Cardiac muscle cell (in vitro differentiated cells and primary cell): Measurements from ENCODE around the gene THSD1. TPM values are rescaled to one million over a fixed set of nuclear protein-coding genes. Genes with fewer than 3 reads are reported as not detected.
"Not testable (repeated sequence)": the region's sequence is repeated elsewhere in the genome, so short reads cannot be mapped to it uniquely, and the experiment has no call there.

Experiments used
- DNase-seq, 2 donors: peaks; one replicate each; pipeline versions ENCODE4 v3.0.0 to v3.0.0-alpha.2; 2010 to 2017; ENCODE audit warnings: low read depth in 1 of 2, low spot score in 1 of 2
- H3K27ac ChIP-seq: fragments of 200-600 bp; sonication (generic); 2 replicates; pipeline ENCODE4 v1.5.1; 2016
- H3K27me3 ChIP-seq: fragments of 200-600 bp; sonication (generic); 2 replicates; pipeline ENCODE4 v1.6.0; 2016; ENCODE audit warnings: control low read depth
- H3K36me3 ChIP-seq: fragments of 200-600 bp; sonication (generic); 2 replicates; pipeline ENCODE4 v1.5.1; 2016; ENCODE audit warnings: control low read depth
- H3K4me1 ChIP-seq: fragments of 200-600 bp; sonication (generic); 2 replicates; pipeline ENCODE4 v1.8.1; 2017; ENCODE audit warnings: low read depth, mild to moderate bottlenecking, mixed run types
- H3K4me3 ChIP-seq: fragments of 200-600 bp; sonication (generic); 2 replicates; pipeline ENCODE4 v1.5.1; 2016; ENCODE audit warnings: mild to moderate bottlenecking
- H3K9me3 ChIP-seq: fragments of 200-600 bp; sonication (generic); 2 replicates; pipeline ENCODE4 v1.5.1; 2017; ENCODE audit warnings: low read depth, mild to moderate bottlenecking, control low read depth
- polyA plus RNA-seq: library from polyadenylated mRNA; unstranded; fragments of >200 nt; fragmentation: Nextera tagmentation; extraction: Ambion mirVana; gene quantifications from 2 replicates; pipeline ENCODE4 v1.2.1, GENCODE V29; 2016
- total RNA-seq: library from RNA; depleted of rRNA; stranded (reverse); fragments of >200 nt; gene quantifications from 2 replicates; pipeline ENCODE4 v1.2.3, GENCODE V29; 2016
- TF ChIP-seq, protein P1 (sequence below): IDR thresholded peaks from 2 replicates; pipeline ENCODE4 v1.5.1; 2012; ENCODE audit warnings: low read depth, mild to moderate bottlenecking, low read length

The THSD1 gene
- total and polyA plus RNA-seq, 2 experiments from 2014 or later: 0.66 TPM; not detected in 1

DNA sequence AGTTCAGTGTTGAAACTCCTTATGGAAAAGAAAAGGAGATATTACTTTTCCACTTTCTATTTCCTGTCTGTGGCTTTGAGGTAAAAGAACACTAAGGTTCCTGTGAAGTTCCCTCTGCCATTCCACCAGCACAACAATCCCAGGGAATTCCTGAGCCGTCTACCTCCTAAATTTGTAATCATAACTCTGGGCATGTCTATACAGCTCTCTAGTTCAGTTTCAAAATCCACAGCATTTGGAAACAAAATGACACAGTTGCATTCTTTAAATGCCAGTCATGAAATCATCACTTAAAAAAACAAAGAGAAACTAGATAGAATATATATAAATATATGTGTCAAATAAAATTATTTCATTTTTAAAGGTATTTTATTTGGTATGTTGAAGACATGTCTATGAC lies 9.0 kb upstream of the THSD1 start:
- H3K27ac ChIP-seq: peak overlapping the region; percentile 0
- no peaks in the 10 kb centered on the region for H3K27me3 ChIP-seq
- H3K4me1 ChIP-seq: peaks cover 11% of the 10 kb centered on the region
- DNase-seq: peak in 1 of 2 donors; percentile 61
- peaks cover 19% of the 10 kb centered on the region for H3K36me3 ChIP-seq
- TF ChIP-seq, protein P1, sequence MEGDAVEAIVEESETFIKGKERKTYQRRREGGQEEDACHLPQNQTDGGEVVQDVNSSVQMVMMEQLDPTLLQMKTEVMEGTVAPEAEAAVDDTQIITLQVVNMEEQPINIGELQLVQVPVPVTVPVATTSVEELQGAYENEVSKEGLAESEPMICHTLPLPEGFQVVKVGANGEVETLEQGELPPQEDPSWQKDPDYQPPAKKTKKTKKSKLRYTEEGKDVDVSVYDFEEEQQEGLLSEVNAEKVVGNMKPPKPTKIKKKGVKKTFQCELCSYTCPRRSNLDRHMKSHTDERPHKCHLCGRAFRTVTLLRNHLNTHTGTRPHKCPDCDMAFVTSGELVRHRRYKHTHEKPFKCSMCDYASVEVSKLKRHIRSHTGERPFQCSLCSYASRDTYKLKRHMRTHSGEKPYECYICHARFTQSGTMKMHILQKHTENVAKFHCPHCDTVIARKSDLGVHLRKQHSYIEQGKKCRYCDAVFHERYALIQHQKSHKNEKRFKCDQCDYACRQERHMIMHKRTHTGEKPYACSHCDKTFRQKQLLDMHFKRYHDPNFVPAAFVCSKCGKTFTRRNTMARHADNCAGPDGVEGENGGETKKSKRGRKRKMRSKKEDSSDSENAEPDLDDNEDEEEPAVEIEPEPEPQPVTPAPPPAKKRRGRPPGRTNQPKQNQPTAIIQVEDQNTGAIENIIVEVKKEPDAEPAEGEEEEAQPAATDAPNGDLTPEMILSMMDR: no peak
- H3K4me3 ChIP-seq: no peak overlapping the region
- H3K9me3 ChIP-seq: no peaks in the 10 kb centered on the region

DNA sequence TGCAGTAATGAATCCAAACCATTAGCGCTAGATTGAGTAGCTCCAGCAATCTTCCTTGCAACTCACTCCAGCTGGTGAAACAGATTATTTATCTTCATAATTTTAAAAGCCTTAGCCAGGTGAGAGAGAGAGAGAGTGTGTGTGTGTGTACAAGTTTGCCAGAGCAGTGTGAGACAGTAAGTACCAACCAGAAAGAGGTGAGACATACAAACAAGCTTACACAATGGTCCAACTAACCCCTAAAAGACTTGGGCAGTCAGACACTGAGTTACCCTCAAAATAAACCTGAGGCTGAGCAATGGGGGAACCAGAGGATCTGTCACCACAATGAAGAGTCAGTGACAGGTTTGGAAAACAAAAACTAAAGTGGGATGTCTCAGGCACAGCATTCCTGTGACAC lies 8.1 kb upstream of the THSD1 start:
- TF ChIP-seq, protein P1: no peak
- Histone ChIP-seq H3K4me1 (peaks cover 11% of the 10 kb centered on the region), H3K4me3 (no peak overlapping the region), H3K27me3 (no peaks in the 10 kb centered on the region), H3K9me3 (no peaks in the 10 kb centered on the region), H3K36me3 (peaks cover 19% of the 10 kb centered on the region), H3K27ac (peak overlapping the region; percentile 0)
- DNase-seq: no peak

DNA sequence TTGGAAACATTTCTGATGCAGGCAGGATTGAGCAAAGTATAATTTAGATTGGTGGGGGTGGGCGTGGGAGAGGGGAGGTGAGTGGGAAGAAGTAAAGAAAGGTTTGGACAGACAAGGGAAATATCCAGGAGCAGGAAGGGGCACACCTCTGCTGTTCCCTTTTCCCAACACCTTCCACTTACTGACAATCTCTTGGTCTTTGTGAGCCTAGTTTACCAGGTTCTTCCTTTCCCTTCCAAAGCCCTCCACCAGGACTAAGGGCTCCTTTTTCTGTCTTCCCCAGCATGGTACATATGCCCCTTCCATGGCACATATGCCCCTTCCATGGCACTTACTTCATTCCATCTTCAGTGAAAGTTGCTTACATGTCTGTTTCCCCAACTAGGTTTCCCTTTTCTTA lies 6.2 kb upstream of the THSD1 start:
- Histone ChIP-seq H3K9me3 (no peaks in the 10 kb centered on the region), H3K27ac (no peak overlapping the region), H3K36me3 (peaks cover 12% of the 10 kb centered on the region), H3K27me3 (no peaks in the 10 kb centered on the region), H3K4me1 (peaks cover 11% of the 10 kb centered on the region), H3K4me3 (no peak overlapping the region)
- DNase-seq: no peak
- TF ChIP-seq, protein P1: no peak

DNA sequence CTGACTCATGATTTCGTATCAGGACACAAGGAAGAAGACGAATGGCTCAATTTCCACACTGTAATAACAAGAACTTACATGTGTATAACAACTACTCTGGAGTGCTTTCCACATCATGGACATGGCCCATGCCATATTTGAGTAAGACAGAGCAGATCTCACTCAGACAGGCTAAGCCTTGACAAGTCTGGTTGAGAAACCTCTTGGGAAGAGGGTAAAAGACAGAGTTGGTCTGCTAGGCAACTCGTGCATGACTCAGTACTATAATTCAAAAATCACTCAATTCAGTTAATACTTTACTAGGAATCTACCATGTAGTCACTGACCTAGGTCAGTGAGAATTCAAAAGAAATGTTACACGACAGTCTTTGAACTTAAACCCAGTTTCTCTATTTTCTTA lies 5.7 kb upstream of the THSD1 start:
- TF ChIP-seq, protein P1: no peak
- no peak for DNase-seq
- Histone ChIP-seq H3K4me1 (peaks cover 11% of the 10 kb centered on the region), H3K36me3 (peaks cover 11% of the 10 kb centered on the region), H3K27ac (no peak overlapping the region), H3K9me3 (no peaks in the 10 kb centered on the region), H3K4me3 (no peak overlapping the region), H3K27me3 (peaks cover 3% of the 10 kb centered on the region)

DNA sequence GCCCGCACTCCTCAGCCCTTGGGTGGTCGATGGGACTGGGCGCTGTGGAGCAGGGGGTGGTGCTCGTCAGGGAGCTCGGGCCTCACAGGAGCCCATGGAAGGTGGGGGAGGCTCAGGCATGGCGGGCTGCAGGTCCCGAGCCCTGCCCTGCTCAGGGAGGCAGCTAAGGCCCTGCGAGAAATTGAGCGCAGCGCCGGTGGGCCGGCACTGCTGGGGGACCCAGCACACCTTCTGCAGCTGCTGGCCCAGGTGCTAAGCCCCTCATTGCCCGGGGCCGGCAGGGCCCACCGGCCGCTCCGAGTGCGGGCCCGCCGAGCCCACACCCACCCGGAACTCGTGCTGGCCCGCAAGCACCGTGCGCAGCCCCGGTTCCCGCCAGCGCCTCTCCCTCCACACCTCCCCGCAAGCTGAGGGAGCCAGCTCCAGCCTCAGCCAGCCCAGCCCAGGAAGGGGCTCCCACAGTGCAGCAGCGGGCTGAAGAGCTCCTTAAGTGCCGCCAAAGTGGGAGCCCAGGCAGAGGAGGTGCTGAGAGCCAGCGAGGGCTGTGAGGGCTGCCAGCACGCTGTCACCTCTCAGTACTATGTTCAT lies 2.2 kb upstream of the THSD1 start:
- peak in 1 of 2 donors; percentile 30 for DNase-seq
- H3K4me3 ChIP-seq, H3K9me3 ChIP-seq, H3K27ac ChIP-seq, H3K36me3 ChIP-seq, H3K4me1 ChIP-seq: not testable (repeated sequence)
- H3K27me3 ChIP-seq: peaks cover 36% of the 10 kb centered on the region

DNA sequence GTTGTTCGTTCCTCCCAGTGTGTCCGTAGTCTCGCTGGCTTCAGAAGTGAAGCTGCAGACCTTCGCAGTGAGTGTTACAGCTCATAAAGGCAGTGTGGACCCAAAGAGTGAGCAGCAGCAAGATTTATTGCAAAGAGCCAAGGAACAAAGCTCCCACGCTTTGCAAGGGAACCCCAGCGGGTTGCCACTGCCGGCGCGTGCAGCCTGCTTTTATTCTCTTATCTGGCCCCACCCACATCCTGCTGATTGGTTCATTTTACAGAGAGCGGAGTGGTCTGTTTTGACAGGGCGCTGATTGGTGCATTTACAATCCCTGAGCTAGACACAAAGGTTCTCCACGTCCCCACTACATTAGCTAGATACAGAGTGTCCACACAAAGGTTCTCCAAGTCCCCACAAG lies 1.5 kb upstream of the THSD1 start:
- H3K36me3 ChIP-seq, H3K27ac ChIP-seq, H3K9me3 ChIP-seq, H3K4me3 ChIP-seq, DNase-seq, H3K4me1 ChIP-seq: not testable (repeated sequence)
- peaks cover 39% of the 10 kb centered on the region for H3K27me3 ChIP-seq

DNA sequence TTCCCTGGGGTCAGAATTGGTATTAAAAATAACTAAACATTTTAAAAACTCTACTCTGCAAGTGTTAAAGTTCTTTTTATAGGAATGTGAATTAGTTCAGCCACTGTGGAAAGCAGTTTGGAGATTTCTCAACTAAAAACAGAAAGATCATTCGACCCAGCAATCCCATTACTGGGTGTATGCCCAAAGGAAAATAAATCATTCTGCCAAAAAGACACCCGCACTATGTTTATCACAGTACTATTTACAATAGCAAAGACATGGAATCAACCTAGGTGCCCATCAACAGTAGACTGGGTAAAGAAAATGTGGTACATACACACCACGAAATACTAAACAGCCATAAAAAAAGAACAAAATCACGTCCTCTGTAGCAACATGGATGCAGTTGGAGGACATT lies 657 bp upstream of the THSD1 start:
- no peak for DNase-seq
- no peaks in the 10 kb centered on the region for H3K36me3 ChIP-seq
- no peak overlapping the region for H3K4me3 ChIP-seq
- no peak overlapping the region for H3K27ac ChIP-seq
- H3K27me3 ChIP-seq: peaks cover 39% of the 10 kb centered on the region
- no peaks in the 10 kb centered on the region for H3K9me3 ChIP-seq
- TF ChIP-seq, protein P1: no peak
- no peaks in the 10 kb centered on the region for H3K4me1 ChIP-seq
